AG08396 (cell line): Measurements from ENCODE around the gene NOL4L.
"Not testable (repeated sequence)": the region's sequence is repeated elsewhere in the genome, so short reads cannot be mapped to it uniquely, and the experiment has no call there.

Experiments
- DNase-seq: peaks from one replicate; pipeline ENCODE4 v3.0.0; 2012; ENCODE audit warnings: low spot score, mixed read lengths

Gene NOL4L

DNA sequence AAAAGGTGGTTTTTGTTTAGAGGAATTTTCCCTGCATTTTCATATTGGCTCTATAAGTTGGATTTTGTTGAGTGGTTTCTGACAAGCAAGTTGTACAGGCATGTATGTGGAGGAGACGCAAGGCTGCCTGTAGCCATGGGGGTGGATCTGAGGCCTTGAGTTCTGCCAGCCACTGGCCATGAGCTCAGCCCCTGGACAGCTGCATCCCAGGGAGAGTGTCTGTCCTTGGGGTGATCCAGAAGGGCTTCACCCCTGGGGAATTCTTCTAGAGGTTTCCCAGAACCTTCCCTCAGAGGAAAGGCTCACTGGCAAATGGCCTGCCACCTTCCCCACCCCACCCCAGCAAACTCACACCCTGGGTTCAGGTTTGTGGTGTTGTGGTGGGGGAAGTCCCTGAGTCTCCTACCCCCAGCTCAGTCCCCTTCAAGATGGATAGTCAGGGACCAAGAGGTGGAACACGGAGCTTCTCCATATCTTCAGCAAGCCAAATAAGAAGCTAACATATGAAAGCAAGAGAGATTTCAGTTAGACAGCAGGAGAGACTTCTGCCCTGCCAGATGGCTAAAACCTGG, 11.6 kb upstream of the NOL4L start:
- no peak for DNase-seq

- DNase-seq = no peak
Measured at GRCh38 chr20:32595143-32595542, 10.0 kb upstream of the NOL4L start.

DNA sequence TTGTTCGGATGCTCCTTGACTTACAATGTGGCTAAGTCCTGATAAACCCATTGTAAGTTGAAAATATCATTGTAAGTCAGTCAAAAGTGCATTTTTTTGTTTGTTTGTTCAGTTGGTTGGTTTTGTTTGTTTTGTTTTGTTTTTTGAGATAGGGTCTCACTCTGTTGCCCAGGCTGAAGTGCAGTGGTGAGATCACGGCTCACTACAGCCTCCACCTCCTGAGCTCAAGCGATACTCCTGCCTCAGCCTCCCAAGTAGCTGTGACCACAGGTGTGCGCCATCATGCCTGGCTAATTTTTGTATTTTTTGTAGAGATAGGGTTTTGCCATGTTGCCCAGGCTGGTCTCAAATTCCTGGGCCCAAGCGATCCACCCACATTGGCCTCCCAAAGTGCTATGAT, 9.5 kb upstream of the NOL4L start:
- DNase-seq = not testable (repeated sequence)

DNA sequence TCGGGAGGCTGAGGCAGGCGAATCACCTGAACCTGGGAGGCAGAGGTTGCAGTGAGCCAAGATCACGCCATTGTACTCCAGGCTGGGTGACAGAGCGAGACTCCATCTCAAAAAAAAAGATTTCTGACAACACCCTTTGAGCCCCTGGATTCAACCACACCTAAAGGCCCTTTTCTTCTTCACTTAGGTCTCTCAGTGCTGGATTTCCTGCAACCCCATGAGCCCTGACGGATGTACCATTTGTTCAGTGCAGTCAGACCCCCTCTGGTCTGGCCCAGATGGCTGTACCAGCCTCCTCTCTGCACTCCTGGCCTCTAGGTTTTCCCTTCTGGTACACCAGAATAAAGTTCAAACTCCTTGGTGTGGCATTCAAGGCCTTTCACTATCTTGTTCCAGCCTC, 9.1 kb upstream of the NOL4L start:
- DNase-seq = no peak

GRCh38 chr20:32592616-32593015, 7.5 kb upstream of the NOL4L start:
- not testable (repeated sequence) for DNase-seq

- no peak for DNase-seq
Measured at GRCh38 chr20:32592022-32592421, 6.9 kb upstream of the NOL4L start.

GRCh38 chr20:32589769-32590168, 4.6 kb upstream of the NOL4L start:
- no peak for DNase-seq

- DNase-seq = peak; percentile 68
Measured at GRCh38 chr20:32589256-32589655, 4.1 kb upstream of the NOL4L start.

DNA sequence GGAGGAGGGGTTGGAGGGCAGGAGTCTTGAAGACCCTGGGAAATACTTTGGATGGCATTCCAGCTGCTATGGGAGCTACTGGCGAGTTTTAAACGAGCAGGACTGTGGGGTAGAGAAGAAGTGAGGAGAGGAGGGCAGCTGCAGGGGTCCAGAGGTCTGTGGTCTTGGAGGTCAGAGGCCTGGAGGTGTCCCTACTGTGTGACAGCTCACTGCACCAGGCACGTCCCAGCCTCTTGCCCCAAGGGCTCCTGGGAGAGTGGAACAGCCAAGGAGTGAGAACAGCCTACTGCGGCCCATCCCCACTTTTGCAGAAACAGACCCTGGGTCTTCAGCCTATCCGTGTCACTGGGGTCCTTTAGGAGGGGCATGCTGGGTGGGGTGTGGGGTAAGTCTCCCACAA, 2.9 kb upstream of the NOL4L start:
- no peak for DNase-seq

DNA sequence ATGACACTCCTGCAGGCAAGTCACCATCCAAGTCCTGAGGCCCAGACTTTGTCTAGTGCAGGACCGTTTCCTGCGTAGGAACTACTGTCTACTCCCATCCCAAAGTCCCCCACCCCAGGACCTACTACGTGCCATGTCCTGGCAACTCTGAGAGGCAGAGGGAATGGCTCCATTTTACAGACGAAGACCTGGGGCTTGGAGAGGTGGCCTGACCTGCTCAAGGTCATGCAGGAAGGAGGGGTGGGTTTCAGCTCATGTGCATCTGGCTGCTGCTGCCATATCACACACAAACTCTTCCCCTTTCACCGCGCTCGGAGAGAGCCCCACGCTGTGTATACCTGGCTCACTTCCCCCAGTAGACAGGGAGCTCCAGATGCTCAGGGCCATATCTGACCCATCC, 1.2 kb upstream of the NOL4L start:
- no peak for DNase-seq

GRCh38 chr20:32585586-32586127, 524 bp upstream of the NOL4L start:
- DNase-seq = no peak

DNA sequence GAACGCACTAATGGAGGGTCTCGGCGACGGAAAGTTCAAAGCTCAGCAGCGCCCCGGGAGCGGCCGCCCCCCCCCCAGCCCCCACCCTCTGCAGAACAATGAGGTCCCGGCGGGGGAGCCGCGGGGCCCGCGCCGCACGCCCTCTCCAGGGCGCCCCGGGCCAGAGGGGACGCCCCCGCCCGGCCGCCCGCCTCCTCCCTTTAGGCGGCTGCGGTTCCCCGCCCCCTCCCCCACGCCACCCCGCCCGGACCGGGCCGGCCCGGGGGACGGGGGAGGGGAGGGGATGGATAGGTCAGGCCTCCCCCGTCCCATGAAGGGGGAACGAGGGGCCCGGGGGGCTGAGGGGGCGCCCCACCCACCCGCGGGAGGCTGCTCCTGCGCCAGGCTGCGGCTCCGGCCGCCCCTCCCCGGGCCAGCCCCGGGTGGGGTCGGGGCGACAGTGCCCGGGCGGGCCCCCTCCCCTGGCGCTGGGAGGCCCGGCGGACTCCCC, 1.5 kb downstream of the NOL4L start:
- no peak for DNase-seq

GRCh38 chr20:32582659-32583580, 2.2 kb downstream of the NOL4L start:
- DNase-seq = peak; percentile 58

DNA sequence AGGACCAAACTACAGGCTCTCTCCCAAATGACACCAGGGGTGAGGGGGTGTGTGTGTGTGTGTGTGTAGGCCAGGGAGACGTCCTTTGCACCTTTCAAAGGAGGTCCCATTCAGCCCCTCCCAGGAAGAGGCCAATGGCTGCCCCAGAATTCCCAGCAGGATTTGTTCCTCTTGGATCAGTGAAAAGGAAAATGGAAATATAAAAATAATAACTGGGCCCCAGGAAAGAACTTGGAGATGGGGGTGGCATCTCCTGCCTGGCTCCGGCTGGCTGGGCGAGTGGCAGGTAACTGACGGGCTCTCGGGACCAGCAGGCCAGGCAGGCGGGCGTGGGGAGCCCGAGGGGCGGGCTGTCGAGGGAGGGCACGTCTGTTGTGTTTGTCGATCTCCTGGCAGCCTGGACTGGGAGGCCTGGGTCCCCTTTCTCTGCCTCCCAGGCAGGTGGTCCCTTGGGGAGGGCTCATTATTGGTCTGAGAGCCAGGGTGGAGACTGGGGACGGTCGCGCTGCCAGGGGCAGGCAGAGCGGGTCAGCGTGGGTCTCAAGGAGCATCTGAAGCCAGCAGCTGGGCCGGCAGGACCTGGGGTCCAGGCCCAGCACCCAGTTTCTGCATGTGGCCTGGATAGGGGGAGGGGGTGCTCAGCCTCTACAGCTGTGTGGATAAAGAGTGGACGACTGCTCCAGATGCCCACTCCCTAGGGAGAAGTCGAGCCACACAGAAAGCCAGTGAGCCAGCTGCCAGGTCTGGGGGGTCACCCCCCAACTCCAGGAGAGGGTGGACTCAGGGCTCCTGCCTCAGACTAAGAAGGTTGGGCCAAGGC, 3.1 kb downstream of the NOL4L start:
- no peak for DNase-seq

DNA sequence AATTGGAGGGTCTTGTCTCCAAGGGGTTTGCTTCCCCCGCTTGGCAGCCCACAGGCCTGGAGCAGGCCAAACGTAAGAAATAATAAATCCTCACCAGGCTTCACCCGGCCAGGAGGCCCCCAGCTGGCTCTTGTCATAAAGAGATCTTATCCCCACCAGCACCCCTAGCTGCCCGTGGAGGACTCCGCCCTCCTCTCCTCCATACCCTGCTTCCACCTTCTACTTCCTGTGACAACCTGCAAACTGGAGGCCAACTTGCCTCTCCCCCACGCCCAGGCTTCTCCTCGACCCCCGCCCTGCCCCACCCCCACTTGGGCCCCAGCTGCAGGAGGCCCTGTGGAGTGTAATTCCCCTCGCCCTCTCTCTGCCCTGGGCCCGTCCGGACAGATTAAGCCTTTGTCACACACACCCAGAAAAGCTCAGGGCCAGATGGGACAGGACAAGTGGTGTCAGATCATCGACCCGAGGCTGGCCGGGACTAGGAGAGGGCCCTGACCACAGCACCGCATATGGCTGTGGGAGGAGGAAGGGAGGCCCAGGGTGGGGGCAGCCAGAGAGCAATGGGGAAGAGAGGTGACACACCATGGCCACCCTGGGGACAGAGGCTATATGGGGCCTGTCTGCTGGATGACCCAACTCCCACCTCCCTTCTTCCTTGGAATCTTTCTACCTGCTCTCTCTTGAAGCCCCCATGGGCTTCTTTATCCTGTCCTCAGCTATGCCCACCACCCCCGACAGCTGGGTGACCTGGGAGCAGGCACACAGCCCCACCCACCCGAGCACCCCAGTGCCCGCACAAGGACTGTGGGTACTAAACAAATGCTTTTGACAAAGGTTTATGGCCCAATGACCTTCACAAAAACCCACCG, 3.9 kb downstream of the NOL4L start:
- no peak for DNase-seq

DNA sequence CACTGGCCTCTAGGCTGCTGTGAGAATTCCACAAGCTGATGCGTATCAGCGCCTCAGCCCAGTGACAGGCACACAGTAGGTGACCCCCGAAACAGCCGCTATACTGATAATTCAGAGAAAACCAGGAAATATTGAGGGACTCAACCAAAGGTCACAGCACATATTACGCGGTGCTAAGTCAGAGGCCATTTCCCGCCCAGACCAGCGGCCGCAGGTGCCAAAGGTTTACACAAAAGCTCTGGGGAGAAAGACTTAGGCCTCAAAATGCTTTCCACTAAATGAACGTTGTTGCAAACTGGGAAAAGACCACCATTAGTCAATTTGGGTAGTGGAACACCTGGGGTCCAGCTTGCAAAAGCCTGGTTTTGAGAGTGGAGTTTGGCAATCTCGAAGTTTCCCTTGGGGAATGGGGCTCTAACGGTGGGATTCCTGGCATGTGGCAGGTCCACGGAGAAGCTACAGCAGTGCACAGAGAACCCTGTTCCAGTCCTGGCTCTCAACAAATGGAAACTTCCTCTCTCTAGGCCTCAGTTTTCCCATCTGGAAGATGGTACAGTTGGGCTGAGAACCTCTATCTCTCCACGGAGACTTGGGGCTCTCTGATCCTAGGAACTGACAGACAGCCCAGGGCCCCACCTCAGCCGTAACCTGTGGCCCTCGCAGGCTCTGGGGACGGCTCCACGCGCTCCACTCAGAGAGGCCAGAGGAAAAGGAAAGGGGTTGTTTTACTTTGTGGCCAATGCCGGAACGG, 4.7 kb downstream of the NOL4L start:
- DNase-seq = no peak

GRCh38 chr20:32578840-32579390, 6.2 kb downstream of the NOL4L start:
- no peak for DNase-seq

DNA sequence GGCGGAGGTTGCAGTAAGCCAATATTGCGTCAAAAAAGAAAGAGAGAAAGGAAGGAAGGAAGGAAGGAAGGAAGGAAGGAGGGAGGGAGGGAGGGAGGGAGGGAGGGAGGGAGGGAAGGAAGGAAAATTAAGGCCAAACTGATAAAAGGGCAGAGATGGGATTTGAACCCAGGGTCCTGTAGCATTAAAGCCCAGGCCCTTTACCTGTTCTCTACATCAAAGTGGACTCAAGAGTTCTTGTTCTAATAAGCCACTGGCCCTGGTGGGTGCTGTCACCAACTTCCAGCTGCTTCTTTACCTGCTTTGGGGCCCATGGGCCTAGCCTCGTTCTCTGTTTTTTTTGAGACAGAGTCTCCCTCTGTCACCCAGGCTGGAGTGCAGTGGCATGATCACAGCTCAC, 7.1 kb downstream of the NOL4L start:
- not testable (repeated sequence) for DNase-seq

DNA sequence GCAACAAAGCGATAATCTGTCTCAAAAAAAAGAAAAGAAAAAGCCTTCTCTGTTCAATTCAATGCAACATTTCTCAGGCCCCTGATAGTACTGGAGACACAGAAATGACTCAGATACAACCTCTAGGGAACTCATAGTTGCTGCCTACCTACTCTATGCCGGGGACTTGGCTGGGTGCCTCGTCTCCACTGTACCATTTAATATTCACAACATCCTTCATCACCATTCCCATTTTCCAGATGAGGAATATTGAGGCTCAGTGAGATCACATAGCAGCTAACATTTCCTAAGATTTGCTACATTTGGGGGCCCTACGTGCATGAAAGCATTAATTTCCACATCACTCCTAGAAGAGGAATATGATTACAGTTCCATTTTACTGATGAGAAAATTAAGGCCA, 7.5 kb downstream of the NOL4L start:
- DNase-seq = no peak

DNA sequence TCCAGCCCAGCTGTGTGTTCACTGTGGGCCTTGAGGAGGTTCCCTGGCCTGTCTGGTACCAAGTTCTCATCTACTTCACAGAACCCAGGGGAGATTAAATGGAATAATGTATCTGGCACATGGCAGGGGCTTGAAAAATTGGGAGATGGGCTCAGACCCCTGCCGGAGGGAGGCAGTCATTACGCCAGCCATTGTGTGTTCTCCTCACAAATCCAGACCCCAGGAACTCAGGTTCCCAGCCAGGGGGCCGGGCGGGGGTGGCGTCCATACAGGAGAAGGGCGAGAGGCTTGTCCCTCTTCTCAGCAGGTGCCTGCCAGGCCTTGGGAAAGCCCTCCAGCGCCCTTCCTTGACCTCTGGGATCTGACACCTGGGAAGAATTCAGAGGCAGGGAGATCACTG, 8.1 kb downstream of the NOL4L start:
- no peak for DNase-seq
